Inflammatory macrophage (primary cell): ENCODE measurements around the gene KRTAP10-3.
"Not testable (repeated sequence)": the region's sequence is repeated elsewhere in the genome, so short reads cannot be mapped to it uniquely, and the experiment has no call there.

ENCODE experiments used
- DNase-seq, 2 donors: peaks; one replicate each; pipeline ENCODE4 v3.0.0-alpha.2; 2020 to 2022

Gene KRTAP10-3

DNA sequence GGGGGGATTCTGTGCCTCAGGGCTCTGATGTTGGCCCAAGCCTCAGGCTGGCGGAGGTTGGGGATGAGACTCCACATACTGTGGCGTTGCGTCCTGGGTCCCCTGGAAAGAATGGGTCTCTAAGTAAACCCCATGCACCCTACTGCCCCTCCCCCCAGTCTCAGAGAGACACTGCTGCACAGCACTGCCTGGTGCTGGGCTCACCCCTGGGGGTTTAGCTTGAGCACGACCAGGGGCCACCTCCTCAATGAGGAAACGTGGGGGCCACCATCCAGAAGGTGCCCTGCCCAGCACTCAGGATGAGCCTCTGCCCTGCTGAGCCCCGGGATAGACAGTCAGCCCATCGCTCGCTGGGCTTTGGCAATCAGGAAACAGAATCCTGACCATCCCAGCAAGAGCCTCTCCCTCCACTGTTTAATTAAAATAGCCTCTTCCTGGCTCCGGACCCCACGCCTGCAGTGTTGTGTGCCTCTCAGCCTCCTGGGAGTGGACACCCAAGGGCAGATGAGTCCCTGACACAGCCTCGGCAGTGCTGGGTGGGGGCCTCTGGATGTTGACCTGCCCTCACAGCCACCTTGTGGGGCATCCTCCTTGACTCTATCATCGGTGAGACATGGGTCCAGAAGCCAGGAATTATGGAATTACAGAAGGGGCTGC is 11.4 kb upstream of the KRTAP10-3 start:
- no peak for DNase-seq

DNA sequence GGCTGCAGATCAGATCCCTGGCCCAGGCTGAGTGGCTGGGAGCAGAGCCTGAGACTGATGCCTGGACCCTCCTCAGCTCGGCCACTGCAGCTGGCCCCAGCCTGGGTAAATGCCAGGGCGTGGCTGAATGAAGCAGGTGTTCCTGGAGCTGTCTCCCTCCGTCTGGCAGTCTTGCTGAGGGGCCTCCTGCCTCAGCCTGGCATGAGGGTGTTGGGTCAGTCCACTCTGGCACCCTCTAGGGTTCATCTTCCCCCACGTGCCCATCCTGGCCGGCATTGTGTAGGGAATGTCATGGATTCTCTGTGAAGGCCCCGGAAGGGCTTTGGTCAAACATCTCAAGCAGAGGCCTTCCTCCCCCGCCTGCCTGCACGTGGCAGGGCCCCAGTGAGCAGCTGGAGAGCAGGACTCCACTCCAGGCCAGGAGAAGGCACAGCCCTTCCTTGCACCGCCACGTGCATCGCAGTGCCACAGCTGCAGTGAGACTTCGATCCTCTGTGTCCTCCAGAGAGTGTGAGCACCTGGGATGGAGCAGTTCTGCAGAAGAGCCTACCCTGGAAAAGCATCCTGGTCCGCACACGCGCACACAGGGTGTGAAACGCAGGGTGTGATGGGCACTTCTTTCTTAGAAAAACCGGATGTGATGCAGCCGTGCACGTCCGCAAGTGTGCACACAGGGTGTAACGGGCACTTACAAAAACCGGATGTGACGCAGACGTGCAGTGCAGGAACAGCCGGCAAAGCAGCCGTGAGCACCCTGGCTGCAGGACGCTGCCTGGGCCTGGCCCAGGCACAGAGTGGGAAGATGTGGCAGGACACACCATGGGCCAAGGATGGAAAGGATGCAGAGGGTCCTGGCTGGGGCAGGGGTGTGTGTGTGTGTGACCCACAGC is 10.3 kb upstream of the KRTAP10-3 start:
- DNase-seq: no peak

DNA sequence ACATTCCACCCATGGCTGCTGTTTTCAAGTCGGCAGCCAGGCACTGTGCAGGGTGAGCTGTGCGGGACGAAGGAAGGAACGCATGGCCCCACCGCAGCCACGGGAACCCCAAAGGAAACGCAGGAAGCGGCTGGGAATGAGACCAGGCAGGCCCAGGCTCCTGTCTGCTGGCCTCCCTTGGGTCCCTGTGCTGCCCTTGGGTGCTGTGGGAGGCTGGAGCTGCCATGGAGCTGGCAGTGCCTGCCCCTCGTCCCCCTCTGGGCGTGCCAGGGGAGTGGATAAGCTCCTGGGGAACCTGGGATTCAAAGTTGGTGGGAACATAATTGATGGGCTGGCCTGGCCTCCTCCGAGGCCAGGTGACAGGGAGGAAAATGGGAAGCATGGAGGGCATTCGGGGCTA is 9.7 kb upstream of the KRTAP10-3 start:
- DNase-seq: no peak

DNA sequence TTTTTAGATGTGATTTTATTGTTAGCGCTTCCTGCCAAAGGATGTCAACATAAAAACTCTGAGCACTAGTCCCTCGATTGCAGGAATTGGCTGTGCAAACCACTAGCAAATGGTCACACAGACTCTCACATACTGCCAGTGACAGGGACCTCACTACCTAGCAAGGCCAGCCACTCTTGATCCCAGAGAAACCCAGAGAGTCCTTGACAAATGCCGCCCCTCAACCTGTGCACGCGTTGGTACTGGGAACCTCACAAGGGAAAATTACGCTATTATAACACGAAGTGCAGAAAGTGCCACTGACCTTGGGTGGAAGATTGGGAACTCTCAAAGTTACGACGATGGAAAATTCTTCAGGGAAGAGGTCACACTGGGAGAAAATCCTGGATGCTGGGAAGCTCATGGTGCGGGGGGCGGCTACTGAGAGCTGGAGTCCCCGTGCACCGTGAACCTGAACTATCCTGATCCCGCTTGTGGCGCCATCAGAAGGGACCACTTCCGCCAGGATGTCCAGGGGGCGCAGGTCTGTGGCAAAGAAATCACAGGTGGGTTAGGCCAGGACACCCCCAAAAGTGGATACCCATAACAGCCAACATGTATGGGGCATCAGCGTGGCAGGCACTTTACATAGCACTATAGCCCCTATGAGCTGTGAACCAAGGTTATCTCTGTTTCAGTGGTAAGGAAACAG is 9.0 kb upstream of the KRTAP10-3 start:
- DNase-seq: no peak

DNA sequence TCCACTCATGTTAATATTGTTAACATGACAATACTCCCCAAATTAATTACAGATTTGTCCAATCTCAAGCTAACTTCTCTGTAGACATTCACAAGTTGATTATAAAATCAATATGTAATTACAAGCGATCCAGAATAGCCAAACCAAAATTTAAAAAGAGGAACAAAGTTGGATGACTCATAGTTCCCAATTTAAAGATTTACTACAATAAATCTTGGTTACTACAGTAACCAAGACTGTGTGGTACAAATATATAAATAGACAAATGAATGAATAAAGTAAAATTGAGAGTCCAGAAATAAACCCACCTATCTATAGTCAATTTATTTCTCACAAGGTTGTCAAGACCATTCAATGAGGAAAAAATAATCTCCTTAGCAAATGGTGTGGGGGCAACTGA is 7.8 kb upstream of the KRTAP10-3 start:
- peak in 1 of 2 donors; percentile 67 for DNase-seq

DNA sequence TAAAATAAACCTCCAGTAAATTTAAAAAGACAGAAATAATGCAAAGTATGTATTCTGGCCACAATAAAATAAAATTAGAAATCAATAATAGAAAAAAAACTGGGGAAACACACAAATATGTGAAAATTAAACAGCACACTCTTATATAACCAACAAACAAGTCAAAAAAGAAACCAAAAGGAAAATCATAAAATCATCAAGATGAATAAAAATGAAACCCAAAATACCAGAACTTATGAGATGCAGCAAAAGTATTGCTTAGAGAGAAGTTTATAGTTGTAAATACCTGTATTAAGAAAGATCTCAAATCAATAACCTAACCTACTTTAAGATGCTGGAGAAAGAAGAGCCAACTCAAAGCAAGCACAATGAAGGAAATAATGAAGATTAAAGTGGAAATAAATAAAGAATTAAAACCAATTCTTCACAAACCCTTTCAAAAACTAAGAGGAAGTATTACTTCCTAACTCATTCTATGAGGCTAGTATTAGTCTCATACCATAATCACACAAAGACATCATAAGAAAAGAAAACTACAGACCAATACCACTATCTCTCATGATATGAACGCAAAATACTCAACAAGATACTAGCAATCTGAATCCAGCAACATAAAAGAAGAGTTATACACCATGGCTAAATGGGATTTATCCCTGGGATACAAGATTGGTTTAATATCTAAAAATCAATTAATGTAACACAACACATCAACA is 6.4 kb upstream of the KRTAP10-3 start:
- no peak for DNase-seq

DNA sequence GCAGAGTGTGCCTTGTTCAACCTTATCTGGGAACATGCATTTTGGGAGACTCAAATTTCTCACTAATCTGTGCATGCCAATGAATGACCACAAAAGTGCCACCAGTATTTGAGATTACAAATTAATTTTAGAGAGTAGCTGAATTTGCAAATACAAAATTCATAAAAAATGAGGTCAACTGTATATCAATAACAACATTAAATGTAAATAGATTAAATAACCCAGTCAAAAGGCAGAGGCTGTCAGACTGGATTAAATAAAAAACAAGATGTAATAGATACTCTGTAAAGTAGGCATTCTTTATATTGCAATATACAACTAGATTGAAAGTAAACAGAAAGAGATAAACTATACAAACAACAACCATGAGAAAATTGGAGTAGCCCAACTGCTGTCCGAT is 5.5 kb upstream of the KRTAP10-3 start:
- no peak for DNase-seq

DNA sequence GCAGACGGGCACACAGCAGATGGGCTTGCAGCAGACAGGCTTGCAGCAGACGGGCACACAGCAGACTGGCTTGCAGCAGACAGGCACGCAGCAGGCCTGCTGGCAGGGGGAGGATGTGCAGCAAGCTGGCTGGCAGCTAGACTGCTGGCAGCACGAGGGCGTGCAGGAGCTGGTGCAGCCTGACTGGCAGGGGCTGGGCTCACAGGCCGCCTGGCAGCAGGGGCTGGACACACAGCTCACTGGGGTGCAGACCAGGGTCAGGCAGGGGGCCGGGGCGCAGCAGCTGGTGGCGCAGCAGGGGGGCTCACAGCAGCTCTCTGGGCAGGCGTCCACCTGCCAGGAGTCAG is 293 bp downstream of the KRTAP10-3 start:
- DNase-seq: not testable (repeated sequence)

DNA sequence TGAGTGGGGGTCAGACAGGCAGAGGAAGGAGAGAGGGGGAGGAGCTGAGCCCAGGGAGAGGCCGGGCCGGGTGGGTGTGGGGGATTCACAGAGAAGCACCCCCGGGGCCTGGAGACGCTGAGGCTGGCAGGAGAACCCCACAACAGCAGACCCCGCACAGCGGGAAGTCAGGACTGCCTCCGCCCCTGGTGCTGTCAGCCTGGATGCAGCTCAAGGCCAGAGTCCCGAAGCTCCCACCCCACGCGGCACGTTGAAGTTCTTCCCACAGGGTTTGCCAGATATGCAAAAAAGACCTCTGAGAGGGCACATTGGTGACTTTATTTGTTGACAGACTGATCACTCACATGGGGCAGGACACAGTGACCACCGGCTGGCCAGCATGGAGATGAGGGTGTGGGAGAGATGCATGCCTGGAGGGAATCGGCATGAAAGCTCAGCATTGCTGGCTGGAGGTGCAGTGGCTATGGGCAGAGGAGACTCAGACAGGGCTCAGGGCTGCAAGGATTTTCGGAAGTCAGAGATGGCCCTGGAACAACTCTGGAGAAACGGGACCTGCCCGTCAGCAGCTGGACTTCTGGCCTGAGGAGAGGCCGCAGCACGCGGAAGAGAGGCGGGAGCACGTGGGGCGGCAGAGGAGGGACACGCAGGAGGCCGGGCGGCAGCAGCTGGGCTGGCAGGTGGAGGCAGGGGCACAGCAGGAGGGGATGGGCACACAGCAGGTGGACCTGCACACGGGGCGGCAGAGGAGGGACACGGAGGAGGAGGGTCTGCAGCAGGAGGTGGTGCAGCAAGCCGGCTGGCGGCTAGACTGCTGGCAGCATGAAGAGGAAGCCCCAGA is 885 bp downstream of the KRTAP10-3 start:
- no peak for DNase-seq

DNA sequence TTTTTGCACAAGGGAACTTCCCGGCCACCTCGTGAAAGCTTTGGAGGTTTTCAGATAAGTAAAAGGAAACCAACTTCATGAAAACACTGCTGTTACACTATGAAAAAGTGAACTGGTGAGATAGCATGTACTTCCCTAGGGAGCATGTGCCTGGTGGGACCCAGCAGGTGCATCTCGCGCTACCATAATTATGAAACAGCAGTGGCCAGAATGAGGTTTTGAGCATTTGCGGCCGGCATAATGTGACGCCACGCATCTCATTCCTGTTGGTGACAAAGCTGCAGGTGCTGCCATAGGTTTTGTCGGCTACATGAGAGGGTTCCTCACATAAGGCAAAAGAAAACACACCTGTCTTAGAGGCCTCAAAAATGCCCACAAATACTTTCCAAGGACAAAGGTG is 1.7 kb downstream of the KRTAP10-3 start:
- no peak for DNase-seq

DNA sequence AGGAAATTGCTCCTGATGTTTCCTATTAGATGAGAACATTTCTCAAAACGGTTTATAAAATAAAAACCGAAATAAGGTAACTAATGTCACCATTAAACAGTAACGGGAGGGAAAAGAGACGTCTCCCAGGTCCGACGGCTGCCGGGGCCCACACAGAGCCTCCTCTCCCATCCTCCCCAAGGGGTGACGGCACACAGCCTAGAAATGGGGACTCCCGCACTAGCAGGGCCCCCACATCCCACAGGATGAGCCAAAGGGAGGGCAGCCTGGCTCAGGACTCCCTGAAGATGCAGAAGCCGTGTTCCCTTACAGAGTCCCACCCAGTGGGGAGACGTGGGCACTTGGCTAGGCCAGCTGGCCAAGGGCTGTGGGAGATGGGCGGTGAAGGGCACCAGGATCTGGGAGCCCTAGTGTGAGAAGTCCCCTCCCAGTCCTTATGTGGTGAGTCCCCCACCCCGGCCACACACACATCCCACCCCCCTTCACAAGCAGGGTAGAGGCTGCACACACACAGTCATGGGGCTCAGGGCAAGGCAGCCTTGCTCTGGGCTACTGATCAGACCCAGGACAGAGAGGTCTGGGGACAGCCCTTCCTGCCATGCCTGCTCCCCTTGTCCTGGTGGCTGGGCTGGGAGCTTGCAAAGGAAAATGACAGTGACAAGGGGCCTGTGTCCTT is 3.3 kb downstream of the KRTAP10-3 start:
- DNase-seq: no peak

DNA sequence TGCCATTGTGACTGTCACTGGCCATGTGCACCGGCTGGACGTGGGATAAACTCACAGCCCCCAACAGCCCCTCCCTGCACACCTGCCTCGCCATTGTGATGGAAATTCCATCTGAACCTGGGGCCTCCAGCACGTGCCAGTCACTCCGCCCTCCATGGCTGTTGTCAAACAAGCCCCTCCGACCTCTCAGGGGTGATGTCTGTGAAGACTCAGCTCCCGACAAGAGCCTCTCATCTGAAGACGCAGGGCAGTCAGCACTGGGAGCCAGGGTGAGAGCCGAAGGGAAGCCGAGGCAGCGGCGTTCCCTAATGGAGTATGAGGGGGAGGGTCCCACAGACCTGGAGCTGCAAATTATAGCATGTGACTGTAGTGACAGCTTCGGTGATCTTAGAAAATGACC is 5.9 kb downstream of the KRTAP10-3 start:
- DNase-seq: no peak

DNA sequence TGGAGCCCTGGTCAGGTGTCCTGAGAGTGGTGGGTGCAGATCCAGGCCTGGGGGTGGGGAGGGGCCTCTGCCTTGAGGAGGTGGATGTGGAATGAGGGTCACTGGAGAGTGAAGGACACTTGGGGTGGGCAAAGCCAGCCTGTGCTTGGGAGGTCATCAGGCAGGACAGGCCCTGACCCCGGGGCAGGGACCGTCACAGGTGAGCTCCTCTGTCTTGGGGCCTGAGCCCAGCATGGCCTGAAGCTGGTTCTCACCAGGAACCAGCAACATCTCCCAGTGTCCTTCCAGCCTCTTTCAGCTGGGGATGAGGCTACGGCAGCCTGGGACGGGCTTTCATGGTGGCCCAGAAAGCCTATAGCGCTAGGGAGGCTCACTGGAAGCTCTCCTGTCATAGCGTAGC is 6.5 kb downstream of the KRTAP10-3 start:
- no peak for DNase-seq

DNA sequence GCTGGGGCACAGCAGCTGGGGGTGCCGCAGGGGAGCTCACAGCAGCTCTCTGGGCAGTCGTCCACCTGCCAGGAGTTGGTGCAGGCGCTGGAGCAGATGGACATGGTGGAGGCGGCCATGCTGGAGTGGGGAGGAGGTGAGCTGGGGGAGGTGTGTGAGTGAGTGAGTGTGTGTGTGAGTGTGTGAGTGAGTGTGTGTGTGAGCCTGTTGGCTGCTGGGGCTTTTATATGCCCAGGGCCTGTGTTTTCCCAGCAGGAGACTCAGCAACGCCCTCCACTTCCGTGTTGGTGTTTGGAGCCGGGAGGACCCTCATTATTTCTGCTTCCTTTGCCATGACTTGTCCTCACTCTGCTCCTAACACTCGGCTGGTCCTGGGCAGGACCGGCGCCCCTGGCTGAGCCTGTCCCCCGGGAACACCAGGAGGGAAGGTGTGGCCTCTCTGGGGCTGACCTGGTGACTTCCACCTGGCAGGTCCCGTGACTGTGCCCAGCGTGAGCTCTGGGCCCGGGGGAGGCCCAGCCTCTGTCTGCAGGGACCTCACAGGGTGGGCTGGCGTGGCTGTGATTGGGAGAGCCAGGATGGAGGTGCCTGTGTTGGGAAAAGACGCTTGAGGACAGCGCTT is 7.1 kb downstream of the KRTAP10-3 start, which contains the start of gene KRTAP10-2:
Gene KRTAP10-2, minus strand, starts transcription at position 166 of the 622 bp plus-strand sequence. Its CDS starts 47 bp downstream, at position 119.
- no peak for DNase-seq

DNA sequence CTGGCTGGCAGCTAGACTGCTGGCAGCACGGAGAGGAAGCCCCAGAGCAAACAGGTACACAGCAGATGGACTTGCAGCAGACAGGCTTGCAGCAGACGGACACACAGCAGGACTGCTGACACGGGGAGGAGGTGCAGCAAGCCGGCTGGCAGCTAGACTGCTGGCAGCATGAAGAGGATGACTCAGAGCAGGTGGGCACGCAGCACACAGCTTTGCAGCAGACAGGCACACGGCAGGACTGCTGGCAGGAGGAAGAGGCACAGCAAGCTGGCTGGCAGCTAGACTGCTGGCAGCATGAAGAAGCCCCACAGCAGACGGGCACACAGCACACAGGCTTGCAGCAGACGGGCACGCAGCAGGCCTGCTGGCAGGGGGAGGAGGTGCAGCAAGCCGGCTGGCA is 7.8 kb downstream of the KRTAP10-3 start:
- no peak for DNase-seq

DNA sequence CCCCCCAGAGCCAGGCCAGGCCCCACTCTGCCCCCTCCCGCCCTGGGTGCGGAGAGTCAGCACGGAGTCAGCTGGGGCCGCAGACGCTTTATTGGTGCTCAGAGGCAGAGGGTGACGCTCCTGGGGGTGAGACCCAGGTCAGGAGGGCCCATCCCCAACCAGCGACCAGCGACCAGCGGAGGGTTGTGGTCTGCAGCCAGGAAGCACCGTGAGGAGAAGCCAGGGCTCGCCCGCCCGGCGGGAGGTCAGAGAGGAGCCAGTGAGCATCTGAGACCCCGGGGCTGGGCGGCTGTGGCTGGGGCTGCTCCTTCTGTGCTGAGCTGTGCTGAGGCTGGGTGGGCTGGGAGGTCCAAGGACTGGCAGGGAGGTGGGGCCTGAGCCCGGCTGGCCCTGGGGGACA is 8.3 kb downstream of the KRTAP10-3 start:
- DNase-seq: not testable (repeated sequence)

DNA sequence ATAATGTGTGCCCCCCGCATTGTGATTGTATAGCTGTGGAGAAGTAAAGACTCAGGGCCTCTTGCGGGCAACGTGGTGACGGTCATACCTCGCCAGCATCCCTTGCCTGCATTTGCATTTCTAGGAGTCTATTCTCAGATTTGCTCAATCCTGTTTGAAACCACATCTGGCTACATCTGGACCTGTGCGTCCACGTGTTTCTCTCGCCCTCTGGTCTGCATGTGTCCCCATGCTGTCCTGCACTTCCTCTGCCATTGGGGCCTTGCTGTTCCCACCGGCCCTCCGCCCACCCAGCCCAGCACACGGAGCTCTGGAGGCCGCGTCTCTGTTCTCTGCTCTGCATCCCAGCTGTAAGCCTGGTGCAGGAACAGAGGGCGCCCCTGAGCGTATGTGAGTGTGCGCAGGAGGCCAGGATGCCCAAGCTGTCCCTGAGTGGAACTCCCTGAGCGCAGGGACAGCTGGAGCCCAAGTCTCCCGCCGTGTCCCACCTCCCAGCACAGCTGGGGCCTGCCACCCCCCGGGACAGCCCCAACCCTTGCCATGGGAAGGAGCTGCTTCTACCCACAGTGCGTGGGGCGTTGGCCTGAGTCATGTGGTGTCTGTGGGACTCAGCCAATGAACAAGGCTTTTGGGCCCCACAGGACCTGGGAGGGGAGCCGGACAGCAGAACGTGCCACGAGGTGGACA is 8.9 kb downstream of the KRTAP10-3 start:
- DNase-seq: no peak

DNA sequence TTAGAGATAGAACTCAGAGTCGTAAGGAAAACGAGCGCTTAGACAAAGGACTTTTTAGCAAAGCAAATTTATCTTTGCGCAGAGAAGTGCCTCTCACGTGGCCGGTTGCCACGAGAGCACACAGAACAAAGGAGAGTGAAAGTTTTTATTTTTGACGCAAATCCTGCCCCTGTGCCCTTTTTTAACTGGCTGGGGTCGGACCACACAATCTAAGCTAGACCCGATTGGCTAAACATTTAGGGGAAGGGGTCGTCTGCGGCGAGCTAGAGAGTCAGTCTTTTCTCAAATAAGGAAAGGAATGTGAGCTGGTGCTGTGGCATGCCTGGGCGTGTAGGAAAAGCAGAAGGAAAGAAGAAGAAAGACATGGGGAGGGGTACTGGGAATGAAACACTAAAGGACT is 9.7 kb downstream of the KRTAP10-3 start:
- DNase-seq: no peak

DNA sequence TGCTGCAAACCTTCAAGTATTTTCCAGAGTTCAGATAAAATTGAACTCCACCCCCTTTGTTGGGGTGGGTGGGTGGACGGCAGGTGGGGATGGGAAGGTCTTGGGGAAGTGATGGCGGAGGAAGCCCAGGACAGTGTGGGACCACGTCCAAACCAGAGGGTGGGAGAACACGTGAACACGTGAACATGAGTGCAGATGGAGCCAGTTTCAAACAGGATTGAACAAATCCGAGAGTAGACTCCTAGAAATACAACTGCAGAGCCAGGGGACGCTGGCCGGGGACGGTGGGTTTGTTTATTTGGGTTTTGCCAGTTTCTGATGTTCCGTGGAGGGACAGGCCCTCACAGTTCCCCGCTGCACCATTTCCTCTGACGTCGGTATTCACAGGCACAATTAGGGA is 10.2 kb downstream of the KRTAP10-3 start:
- no peak for DNase-seq

DNA sequence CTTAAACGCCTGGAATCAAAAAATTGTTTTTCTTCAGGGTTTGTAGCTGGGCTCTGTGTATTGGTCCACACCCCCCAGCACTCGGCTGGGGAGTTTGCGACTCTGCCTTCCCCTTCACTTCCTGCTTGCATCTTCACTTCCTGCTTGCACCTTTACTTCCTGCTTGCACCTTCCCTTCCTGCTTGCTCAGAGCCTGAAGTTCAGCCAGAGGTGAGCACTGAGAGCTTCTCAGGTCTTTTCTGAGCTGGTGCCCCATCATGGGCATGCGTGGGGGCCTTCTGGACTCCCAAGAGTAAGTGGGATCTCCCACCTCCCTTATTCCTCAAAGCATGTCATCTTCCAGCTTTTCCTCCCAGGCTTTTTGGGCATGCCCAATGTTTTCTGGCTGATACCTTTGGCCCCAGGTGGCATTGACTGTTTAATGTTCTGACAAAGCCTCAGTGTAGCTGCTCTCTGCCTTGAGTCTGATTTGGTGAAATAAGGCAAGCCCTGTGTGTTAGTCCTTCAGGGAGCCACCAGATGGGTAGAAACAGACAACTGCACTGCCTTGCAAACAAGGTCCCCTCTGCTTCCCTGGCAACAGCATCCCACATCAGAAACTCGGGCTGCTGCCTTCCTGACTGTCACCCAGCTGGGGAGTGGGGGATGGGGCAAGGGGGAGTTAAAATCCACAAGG is 10.8 kb downstream of the KRTAP10-3 start:
- DNase-seq: no peak
